Caco-2 (cell line): ENCODE results near the gene TP53BP2. TPM values are rescaled to one million over a fixed set of nuclear protein-coding genes. Genes with fewer than 3 reads are reported as not detected.

Experiments
- BruUV-seq: library from RNA; stranded (reverse); fragments of 400-500 nt; replicated peaks from 2 replicates; lab custom pipeline; 2021; lab: Mats Ljungman, UMichigan
- CTCF ChIA-PET: fragments of 300-600 bp; sonication (Branson Sonifier 250); formaldehyde crosslinking; loops from one replicate; lab custom pipeline; 2022; ENCODE audit warnings: antibody characterized with exemption; lab: Charles Lee
- POLR2A ChIA-PET: fragments of 300-600 bp; sonication (Branson Sonifier 250); formaldehyde crosslinking; loops from one replicate; lab custom pipeline; 2022; ENCODE audit warnings: antibody characterized with exemption; lab: Charles Lee
- DNase-seq, 2 experiments: peaks; one replicate each; pipeline versions ENCODE4 v3.0.0 to v3.0.0-alpha.2; 2020 to 2022
- H3K27me3 ChIP-seq: replicated peaks from 2 replicates; pipeline ENCODE4 v1.6.0; 2011; ENCODE audit warnings: low read length; ENCODE audit not compliant: control insufficient read depth, insufficient read depth
- H3K36me3 ChIP-seq: 2 replicates; pipeline ENCODE4 v1.5.1; 2011; ENCODE audit warnings: low read length; ENCODE audit not compliant: control insufficient read depth, insufficient read depth
- H3K4me1 ChIP-seq: fragments of 250-450 bp; sonication (Bioruptor Pico); 2 replicates; pipeline ENCODE4 v1.5.1; 2020; ENCODE audit warnings: mild to moderate bottlenecking
- H3K4me3 ChIP-seq: 2 replicates; pipeline ENCODE4 v1.5.1; 2011; ENCODE audit warnings: low read depth, mild to moderate bottlenecking, control low read depth, low read length
- H3K9me3 ChIP-seq: fragments of 250-450 bp; sonication (Bioruptor Pico); 2 replicates; pipeline ENCODE4 v1.5.1; 2020; ENCODE audit warnings: mild to moderate bottlenecking, moderate library complexity
- H3K27ac Mint-ChIP-seq: one replicate; pipeline ENCODE4 v1.8.0; 2022; ENCODE audit warnings: mixed read lengths; ENCODE audit not compliant: unreplicated experiment
- H3K27me3 Mint-ChIP-seq: one replicate; pipeline ENCODE4 v1.8.0; 2022; ENCODE audit warnings: mixed read lengths; ENCODE audit not compliant: insufficient read depth, unreplicated experiment
- H3K36me3 Mint-ChIP-seq: one replicate; pipeline ENCODE4 v1.8.0; 2022; ENCODE audit warnings: mild to moderate bottlenecking, mixed read lengths; ENCODE audit not compliant: insufficient read depth, unreplicated experiment
- H3K4me1 Mint-ChIP-seq: one replicate; pipeline ENCODE4 v1.8.0; 2022; ENCODE audit warnings: low read depth, mixed read lengths; ENCODE audit not compliant: unreplicated experiment
- H3K4me3 Mint-ChIP-seq: one replicate; pipeline ENCODE4 v1.8.0; 2022; ENCODE audit warnings: mild to moderate bottlenecking, moderate library complexity, mixed read lengths; ENCODE audit not compliant: unreplicated experiment
- H3K9me3 Mint-ChIP-seq: one replicate; pipeline ENCODE4 v1.8.0; 2022; ENCODE audit warnings: mixed read lengths; ENCODE audit not compliant: unreplicated experiment
- intact Hi-C: fragments of 100-400 bp; cut with micrococcal nuclease; formaldehyde crosslinking; loops from one replicate; pipeline ENCODE4 v1.10.0; 2022; ENCODE audit not compliant: unreplicated experiment
- total RNA-seq: library from RNA; stranded (reverse); gene quantifications from 2 replicates; pipeline ENCODE4 v1.2.3, GENCODE V29; 2022
- TF ChIP-seq, protein P1 (sequence below), 2 experiments: fragments of 200-600 bp in 1 of 2; IDR thresholded peaks; 1 replicate in 1 of 2; 2 replicates in 1 of 2; pipeline versions ENCODE4 v1.5.1 to v1.8.0; 2011 to 2022; ENCODE audit warnings: antibody characterized with exemption in 1 of 2, control low read depth in 1 of 2, inconsistent platforms in 1 of 2, low read depth in 1 of 2, low read length in 1 of 2, mild to moderate bottlenecking in 1 of 2, moderate library complexity in 1 of 2; ENCODE audit not compliant: insufficient read depth in 1 of 2, severe bottlenecking in 1 of 2, unreplicated experiment in 1 of 2

Gene TP53BP2
- total RNA-seq, 1 experiment from 2014 or later = 49.6 TPM

DNA sequence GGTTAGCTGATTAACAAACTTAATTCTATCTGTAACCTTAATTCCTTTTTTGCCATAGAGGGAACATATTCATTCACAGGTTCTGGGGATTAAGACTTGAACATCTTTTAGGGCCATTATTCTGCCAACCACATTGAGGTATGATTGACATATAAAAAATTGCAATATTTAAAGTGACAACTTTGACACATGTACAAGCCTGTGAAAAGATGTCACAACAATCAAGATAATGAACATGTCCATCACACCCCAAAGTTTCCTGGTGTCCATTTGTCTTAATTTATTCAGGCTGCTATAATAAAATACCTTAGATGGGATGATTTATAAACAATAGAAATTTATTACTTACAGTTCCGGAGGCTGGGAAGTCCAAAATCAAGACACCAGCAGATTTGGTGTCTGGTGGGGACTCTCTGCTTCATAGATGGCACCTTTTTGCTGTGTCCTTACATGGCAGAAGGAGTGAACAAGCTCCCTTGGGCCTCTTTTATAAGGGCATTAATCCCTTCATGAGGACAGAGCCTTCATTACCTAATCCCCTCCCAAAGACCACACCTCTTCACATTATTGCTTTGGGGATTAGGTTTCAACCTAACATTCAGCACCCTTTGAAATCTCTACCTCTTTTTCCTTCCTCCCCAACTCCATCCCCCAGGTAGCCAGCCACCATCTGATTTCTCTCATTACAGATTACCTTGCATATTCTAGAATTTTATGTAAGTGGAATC is 33.0 kb upstream of the TP53BP2 start:
- H3K27ac Mint-ChIP-seq = no peak overlapping the region
- CTCF ChIA-PET = interaction anchor here (0.7 kb wide), 1 partner anchor 180 kb away, joined by 3 read pairs; no protein-coding TSS in a partner anchor
- no peaks in the 10 kb centered on the region for H3K4me1 Mint-ChIP-seq
- Histone ChIP-seq H3K9me3 (no peaks in the 10 kb centered on the region), H3K27me3 (no peaks in the 10 kb centered on the region; the same call in 1 of the 2 replicates), H3K4me1 (no peaks in the 10 kb centered on the region), H3K4me3 (no peak overlapping the region), H3K36me3 (no peaks in the 10 kb centered on the region)
- H3K36me3 Mint-ChIP-seq = no peaks in the 10 kb centered on the region
- intact Hi-C loops = no loop called here
- POLR2A ChIA-PET = no interaction called here
- no peaks in the 10 kb centered on the region for H3K9me3 Mint-ChIP-seq
- DNase-seq = no peak
- H3K27me3 Mint-ChIP-seq = no peaks in the 10 kb centered on the region
- H3K4me3 Mint-ChIP-seq = no peak overlapping the region
- BruUV-seq = no TSS peak
- TF ChIP-seq, protein P1, sequence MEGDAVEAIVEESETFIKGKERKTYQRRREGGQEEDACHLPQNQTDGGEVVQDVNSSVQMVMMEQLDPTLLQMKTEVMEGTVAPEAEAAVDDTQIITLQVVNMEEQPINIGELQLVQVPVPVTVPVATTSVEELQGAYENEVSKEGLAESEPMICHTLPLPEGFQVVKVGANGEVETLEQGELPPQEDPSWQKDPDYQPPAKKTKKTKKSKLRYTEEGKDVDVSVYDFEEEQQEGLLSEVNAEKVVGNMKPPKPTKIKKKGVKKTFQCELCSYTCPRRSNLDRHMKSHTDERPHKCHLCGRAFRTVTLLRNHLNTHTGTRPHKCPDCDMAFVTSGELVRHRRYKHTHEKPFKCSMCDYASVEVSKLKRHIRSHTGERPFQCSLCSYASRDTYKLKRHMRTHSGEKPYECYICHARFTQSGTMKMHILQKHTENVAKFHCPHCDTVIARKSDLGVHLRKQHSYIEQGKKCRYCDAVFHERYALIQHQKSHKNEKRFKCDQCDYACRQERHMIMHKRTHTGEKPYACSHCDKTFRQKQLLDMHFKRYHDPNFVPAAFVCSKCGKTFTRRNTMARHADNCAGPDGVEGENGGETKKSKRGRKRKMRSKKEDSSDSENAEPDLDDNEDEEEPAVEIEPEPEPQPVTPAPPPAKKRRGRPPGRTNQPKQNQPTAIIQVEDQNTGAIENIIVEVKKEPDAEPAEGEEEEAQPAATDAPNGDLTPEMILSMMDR (IDR thresholded peaks at IDR 0.05; ENCODE audit: insufficient read depth in 1 of 2, low read depth in 1 of 2, low read length in 1 of 2, severe bottlenecking in 1 of 2, unreplicated experiment in 1 of 2) = no peak

DNA sequence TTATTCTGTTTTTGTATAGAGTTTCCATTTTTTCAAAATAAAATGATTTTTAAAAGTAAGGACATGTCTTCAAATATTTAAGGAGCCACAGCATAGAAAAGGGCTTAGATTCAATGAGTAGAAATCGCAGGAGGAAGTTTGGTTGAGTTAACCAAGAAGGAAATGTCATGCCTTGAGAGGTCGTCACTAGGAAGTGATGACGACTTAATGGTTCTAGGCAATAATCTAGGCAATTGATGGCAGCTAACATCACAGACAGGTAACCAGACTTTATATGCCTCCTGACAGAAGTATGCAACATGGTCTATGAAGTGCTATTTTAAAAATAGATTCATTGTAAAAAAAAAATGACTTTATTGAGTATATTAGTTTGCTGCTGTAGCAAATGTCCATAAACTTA is 32.1 kb upstream of the TP53BP2 start:
- H3K4me3 ChIP-seq = no peak overlapping the region
- no peak overlapping the region for H3K4me3 Mint-ChIP-seq
- DNase-seq = no peak
- CTCF ChIA-PET = no interaction called here
- H3K9me3 ChIP-seq = no peaks in the 10 kb centered on the region
- intact Hi-C loops = no loop called here
- H3K27ac Mint-ChIP-seq = no peak overlapping the region
- peaks cover 5% of the 10 kb centered on the region for H3K4me1 ChIP-seq
- POLR2A ChIA-PET = no interaction called here
- no peaks in the 10 kb centered on the region for H3K27me3 Mint-ChIP-seq
- no peaks in the 10 kb centered on the region for H3K9me3 Mint-ChIP-seq
- no peaks in the 10 kb centered on the region for H3K36me3 ChIP-seq
- no TSS peak for BruUV-seq
- TF ChIP-seq, protein P1 (IDR thresholded peaks at IDR 0.05; ENCODE audit: insufficient read depth in 1 of 2, low read depth in 1 of 2, low read length in 1 of 2, severe bottlenecking in 1 of 2, unreplicated experiment in 1 of 2) = no peak
- H3K36me3 Mint-ChIP-seq = no peaks in the 10 kb centered on the region
- H3K4me1 Mint-ChIP-seq = no peaks in the 10 kb centered on the region
- no peaks in the 10 kb centered on the region; the same call in 1 of the 2 replicates for H3K27me3 ChIP-seq

GRCh38 chr1:223876590-223876989 is 30.8 kb upstream of the TP53BP2 start:
- Histone ChIP-seq H3K36me3 (no peaks in the 10 kb centered on the region), H3K27me3 (no peaks in the 10 kb centered on the region; the same call in 1 of the 2 replicates), H3K9me3 (no peaks in the 10 kb centered on the region), H3K4me3 (no peak overlapping the region), H3K4me1 (peaks cover 13% of the 10 kb centered on the region)
- TF ChIP-seq, protein P1 (IDR thresholded peaks at IDR 0.05; ENCODE audit: insufficient read depth in 1 of 2, low read depth in 1 of 2, low read length in 1 of 2, severe bottlenecking in 1 of 2, unreplicated experiment in 1 of 2) = no peak
- Mint-ChIP-seq H3K4me1 (peaks cover 8% of the 10 kb centered on the region), H3K27me3 (no peaks in the 10 kb centered on the region), H3K9me3 (no peaks in the 10 kb centered on the region), H3K27ac (no peak overlapping the region), H3K4me3 (no peak overlapping the region), H3K36me3 (no peaks in the 10 kb centered on the region)
- no peak for DNase-seq
- no TSS peak for BruUV-seq
- ChIA-PET CTCF (no interaction called here), POLR2A (no interaction called here)
- intact Hi-C loops = no loop called here
